ENCODE data around the gene LRRC4C. TPM values are rescaled to one million over a fixed set of nuclear protein-coding genes. Genes with fewer than 3 reads are reported as not detected.

The LRRC4C gene
- total RNA-seq, 1 experiment from 2014 or later, result not detected

- Histone ChIP-seq H3K27me3 (ENCODE audit: low read length) (no peaks in the 10 kb centered on the region), H3K4me1 (ENCODE audit: insufficient read depth, low read length) (no peaks in the 10 kb centered on the region), H3F3A (ENCODE audit: low read length, unreplicated experiment) (no peaks in the 10 kb centered on the region), H3K4me3 (ENCODE audit: low read length) (no peak overlapping the region), H2AFZ (ENCODE audit: low read length) (no peak overlapping the region), H3K9ac (ENCODE audit: low read length) (no peak overlapping the region), H4K20me1 (ENCODE audit: low read length) (no peaks in the 10 kb centered on the region), H3K9me3 (ENCODE audit: low read length) (no peaks in the 10 kb centered on the region), H3K4me2 (ENCODE audit: low read length) (no peak overlapping the region), H3K79me2 (ENCODE audit: low read length) (no peaks in the 10 kb centered on the region), H3K27ac (ENCODE audit: low read length) (no peak overlapping the region), H3K36me3 (ENCODE audit: low read depth, low read length) (no peaks in the 10 kb centered on the region), H3K9me2 (replicated peaks; ENCODE audit: low read length) (no peaks in the 10 kb centered on the region)
- intact Hi-C loops (cut with micrococcal nuclease), result no loop called here
- ATAC-seq, result no peak
- TF ChIP-seq CTCF (conservative IDR thresholded peaks at IDR 0.05; ENCODE audit: low read depth, low read length), result no peak
- TF ChIP-seq EZH2 (IDR thresholded peaks at IDR 0.05; ENCODE audit: low read length, unreplicated experiment), result no peak
- no peak for TF ChIP-seq EZH2phosphoT487 (IDR thresholded peaks at IDR 0.05; ENCODE audit: borderline replicate concordance, low read length)
- DNase-seq, result no peak
- CTCF ChIA-PET, result no interaction called here
- POLR2A ChIA-PET (ENCODE audit: unreplicated experiment), result no interaction called here
- BruUV-seq (replicated peaks), result no TSS peak
Observed at GRCh38 chr11:41222236-41222635, 237.2 kb downstream of the LRRC4C start.

DNA sequence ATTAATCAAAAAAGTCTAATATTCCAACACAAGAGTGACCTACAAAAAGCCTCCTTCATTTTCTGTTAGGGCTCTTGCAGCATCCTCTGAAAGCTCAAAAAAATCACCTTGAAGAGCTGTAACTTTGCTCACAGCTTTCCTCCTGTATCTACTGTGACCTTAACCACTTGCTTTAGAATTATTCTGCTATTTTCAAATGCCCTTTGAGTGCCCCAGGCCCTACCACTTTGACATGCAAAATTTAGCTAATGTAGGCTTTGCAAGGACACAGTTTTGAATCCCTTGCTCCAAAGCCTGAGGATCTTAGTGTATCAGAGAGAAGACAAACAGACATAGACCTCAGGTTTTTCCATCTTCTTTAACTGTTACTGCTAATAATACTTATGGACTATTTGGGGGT is 253.1 kb downstream of the LRRC4C start:
- Histone ChIP-seq H3K9ac (ENCODE audit: low read length) (no peak overlapping the region), H3K9me2 (replicated peaks; ENCODE audit: low read length) (no peaks in the 10 kb centered on the region), H3K27ac (ENCODE audit: low read length) (no peak overlapping the region), H3K4me1 (ENCODE audit: insufficient read depth, low read length) (no peaks in the 10 kb centered on the region), H3K9me3 (ENCODE audit: low read length) (no peaks in the 10 kb centered on the region), H3K27me3 (ENCODE audit: low read length) (no peaks in the 10 kb centered on the region), H4K20me1 (ENCODE audit: low read length) (no peaks in the 10 kb centered on the region), H3K4me3 (ENCODE audit: low read length) (no peak overlapping the region), H3F3A (ENCODE audit: low read length, unreplicated experiment) (no peaks in the 10 kb centered on the region), H3K79me2 (ENCODE audit: low read length) (no peaks in the 10 kb centered on the region), H3K4me2 (ENCODE audit: low read length) (no peak overlapping the region), H2AFZ (ENCODE audit: low read length) (no peak overlapping the region), H3K36me3 (ENCODE audit: low read depth, low read length) (no peaks in the 10 kb centered on the region)
- ATAC-seq (no peak), DNase-seq (no peak)
- BruUV-seq (replicated peaks), result no TSS peak
- intact Hi-C loops (cut with micrococcal nuclease), result no loop called here
- no peak for TF ChIP-seq CTCF (conservative IDR thresholded peaks at IDR 0.05; ENCODE audit: low read depth, low read length)
- no peak for TF ChIP-seq EZH2 (IDR thresholded peaks at IDR 0.05; ENCODE audit: low read length, unreplicated experiment)
- TF ChIP-seq EZH2phosphoT487 (IDR thresholded peaks at IDR 0.05; ENCODE audit: borderline replicate concordance, low read length), result no peak
- CTCF ChIA-PET, result no interaction called here
- POLR2A ChIA-PET (ENCODE audit: unreplicated experiment), result no interaction called here

GRCh38 chr11:41201156-41201555 is 258.3 kb downstream of the LRRC4C start:
- Histone ChIP-seq H3F3A (ENCODE audit: low read length, unreplicated experiment) (no peaks in the 10 kb centered on the region), H3K79me2 (ENCODE audit: low read length) (no peaks in the 10 kb centered on the region), H3K4me3 (ENCODE audit: low read length) (no peak overlapping the region), H3K4me1 (ENCODE audit: insufficient read depth, low read length) (no peaks in the 10 kb centered on the region), H3K9ac (ENCODE audit: low read length) (no peak overlapping the region), H3K27me3 (ENCODE audit: low read length) (no peaks in the 10 kb centered on the region), H2AFZ (ENCODE audit: low read length) (no peak overlapping the region), H3K4me2 (ENCODE audit: low read length) (no peak overlapping the region), H3K9me3 (ENCODE audit: low read length) (no peaks in the 10 kb centered on the region), H4K20me1 (ENCODE audit: low read length) (no peaks in the 10 kb centered on the region), H3K9me2 (replicated peaks; ENCODE audit: low read length) (no peaks in the 10 kb centered on the region), H3K36me3 (ENCODE audit: low read depth, low read length) (no peaks in the 10 kb centered on the region), H3K27ac (ENCODE audit: low read length) (no peak overlapping the region)
- peak; percentile 64 for DNase-seq
- TF ChIP-seq CTCF (conservative IDR thresholded peaks at IDR 0.05; ENCODE audit: low read depth, low read length) (peak; percentile 67), EZH2phosphoT487 (IDR thresholded peaks at IDR 0.05; ENCODE audit: borderline replicate concordance, low read length) (no peak), EZH2 (IDR thresholded peaks at IDR 0.05; ENCODE audit: low read length, unreplicated experiment) (no peak)
- CTCF ChIA-PET, result interaction anchor here (0.5 to 0.6 kb wide), 2 partner anchors 32 to 148 kb away, joined by 3 read pairs; no protein-coding TSS in a partner anchor
- no peak for ATAC-seq
- POLR2A ChIA-PET (ENCODE audit: unreplicated experiment), result no interaction called here
- no TSS peak for BruUV-seq (replicated peaks)
- intact Hi-C loops (cut with micrococcal nuclease), result no loop called here
